Measurements from ENCODE around the gene GRIN1. TPM values are rescaled to one million over a fixed set of nuclear protein-coding genes. Genes with fewer than 3 reads are reported as not detected.
A peak's percentile ranks its signal among the peaks of the same experiment; 100 is the strongest.

GRIN1 gene
- total and polyA plus RNA-seq, 2 of the 13 experiments (the other 11 are each of a cell fraction or from before 2014, with no cell fraction given), result 0.13 TPM; not detected in 1

DNA sequence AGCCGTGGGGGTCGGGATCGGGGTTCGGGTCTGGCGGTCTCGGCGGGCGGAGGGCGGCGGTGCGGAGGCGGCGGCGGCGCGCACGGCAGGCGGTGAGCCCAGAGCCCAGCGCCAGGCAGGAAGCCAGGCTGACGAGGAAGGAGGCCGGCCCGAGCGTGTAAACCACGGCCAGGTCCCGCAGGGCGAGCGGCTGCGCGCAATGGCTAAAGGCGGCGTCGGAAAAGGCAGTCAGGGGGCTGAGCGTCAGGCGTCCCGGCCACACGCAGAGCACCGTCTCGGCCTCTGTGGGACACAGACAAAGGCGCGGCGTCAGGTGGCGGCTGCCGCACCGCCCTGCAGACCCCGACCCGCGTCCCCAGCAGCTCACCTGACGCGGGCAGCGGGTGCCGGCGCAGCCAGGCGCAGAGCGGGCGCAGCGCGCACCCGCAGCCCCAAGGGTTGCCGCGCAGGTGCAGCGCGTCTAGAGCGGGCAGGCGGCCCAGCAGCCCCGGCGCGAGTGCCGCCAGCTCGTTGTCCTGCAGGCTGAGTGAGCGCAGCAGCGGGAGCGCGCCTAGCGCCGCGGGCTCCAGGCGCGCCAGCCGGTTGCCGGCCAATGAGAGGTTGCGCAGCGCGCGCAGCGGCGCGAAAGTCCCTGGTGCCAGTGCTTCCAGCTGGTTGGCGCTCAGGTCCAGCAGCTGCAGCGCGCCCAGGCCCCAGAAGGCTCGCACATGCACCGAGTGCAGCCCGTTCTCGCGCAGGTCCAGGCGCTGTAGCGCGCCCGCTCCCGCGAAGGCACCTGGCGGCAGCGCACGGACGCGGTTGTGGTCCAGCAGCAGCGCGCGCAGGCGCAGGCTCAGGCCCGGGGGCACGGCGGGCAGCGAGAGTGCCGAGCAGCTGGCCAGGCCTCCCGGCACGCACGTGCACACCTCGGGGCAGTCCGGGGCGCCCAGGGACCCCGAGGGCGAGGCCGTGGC is 30.2 kb downstream of the GRIN1 start (continued):
- TF ChIP-seq, protein P1, sequence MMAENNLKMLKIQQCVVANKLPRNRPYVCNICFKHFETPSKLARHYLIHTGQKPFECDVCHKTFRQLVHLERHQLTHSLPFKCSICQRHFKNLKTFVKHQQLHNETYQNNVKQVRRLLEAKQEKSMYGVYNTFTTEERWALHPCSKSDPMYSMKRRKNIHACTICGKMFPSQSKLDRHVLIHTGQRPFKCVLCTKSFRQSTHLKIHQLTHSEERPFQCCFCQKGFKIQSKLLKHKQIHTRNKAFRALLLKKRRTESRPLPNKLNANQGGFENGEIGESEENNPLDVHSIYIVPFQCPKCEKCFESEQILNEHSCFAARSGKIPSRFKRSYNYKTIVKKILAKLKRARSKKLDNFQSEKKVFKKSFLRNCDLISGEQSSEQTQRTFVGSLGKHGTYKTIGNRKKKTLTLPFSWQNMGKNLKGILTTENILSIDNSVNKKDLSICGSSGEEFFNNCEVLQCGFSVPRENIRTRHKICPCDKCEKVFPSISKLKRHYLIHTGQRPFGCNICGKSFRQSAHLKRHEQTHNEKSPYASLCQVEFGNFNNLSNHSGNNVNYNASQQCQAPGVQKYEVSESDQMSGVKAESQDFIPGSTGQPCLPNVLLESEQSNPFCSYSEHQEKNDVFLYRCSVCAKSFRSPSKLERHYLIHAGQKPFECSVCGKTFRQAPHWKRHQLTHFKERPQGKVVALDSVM (CRISPR knock-in tag; IDR thresholded peaks at IDR 0.05), result no peak
- TF ChIP-seq BHLHE40 (IDR thresholded peaks at IDR 0.05; ENCODE audit: low read length), result peak; percentile 45; the same call in 1 of the 2 replicates
- TF ChIP-seq, protein P2, sequence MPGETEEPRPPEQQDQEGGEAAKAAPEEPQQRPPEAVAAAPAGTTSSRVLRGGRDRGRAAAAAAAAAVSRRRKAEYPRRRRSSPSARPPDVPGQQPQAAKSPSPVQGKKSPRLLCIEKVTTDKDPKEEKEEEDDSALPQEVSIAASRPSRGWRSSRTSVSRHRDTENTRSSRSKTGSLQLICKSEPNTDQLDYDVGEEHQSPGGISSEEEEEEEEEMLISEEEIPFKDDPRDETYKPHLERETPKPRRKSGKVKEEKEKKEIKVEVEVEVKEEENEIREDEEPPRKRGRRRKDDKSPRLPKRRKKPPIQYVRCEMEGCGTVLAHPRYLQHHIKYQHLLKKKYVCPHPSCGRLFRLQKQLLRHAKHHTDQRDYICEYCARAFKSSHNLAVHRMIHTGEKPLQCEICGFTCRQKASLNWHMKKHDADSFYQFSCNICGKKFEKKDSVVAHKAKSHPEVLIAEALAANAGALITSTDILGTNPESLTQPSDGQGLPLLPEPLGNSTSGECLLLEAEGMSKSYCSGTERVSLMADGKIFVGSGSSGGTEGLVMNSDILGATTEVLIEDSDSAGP (CRISPR knock-in tag; IDR thresholded peaks at IDR 0.05; ENCODE audit: borderline replicate concordance), result peak; percentile 33; the same call in 1 of the 2 replicates
- no peak for TF ChIP-seq ZNF670 (CRISPR knock-in tag; IDR thresholded peaks at IDR 0.05; ENCODE audit: borderline replicate concordance)
- no peak for TF ChIP-seq SMAD9 (CRISPR knock-in tag; IDR thresholded peaks at IDR 0.05)
- TF ChIP-seq, protein P3, sequence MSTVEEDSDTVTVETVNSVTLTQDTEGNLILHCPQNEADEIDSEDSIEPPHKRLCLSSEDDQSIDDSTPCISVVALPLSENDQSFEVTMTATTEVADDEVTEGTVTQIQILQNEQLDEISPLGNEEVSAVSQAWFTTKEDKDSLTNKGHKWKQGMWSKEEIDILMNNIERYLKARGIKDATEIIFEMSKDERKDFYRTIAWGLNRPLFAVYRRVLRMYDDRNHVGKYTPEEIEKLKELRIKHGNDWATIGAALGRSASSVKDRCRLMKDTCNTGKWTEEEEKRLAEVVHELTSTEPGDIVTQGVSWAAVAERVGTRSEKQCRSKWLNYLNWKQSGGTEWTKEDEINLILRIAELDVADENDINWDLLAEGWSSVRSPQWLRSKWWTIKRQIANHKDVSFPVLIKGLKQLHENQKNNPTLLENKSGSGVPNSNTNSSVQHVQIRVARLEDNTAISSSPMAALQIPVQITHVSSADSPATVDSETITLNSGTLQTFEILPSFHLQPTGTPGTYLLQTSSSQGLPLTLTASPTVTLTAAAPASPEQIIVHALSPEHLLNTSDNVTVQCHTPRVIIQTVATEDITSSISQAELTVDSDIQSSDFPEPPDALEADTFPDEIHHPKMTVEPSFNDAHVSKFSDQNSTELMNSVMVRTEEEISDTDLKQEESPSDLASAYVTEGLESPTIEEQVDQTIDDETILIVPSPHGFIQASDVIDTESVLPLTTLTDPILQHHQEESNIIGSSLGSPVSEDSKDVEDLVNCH (CRISPR knock-in tag; IDR thresholded peaks at IDR 0.05), result no peak
- TF ChIP-seq NCOA2 (CRISPR knock-in tag; IDR thresholded peaks at IDR 0.05), result no peak
- TF ChIP-seq ARNTL (CRISPR knock-in tag; IDR thresholded peaks at IDR 0.05), result no peak
- TF ChIP-seq, protein P4, sequence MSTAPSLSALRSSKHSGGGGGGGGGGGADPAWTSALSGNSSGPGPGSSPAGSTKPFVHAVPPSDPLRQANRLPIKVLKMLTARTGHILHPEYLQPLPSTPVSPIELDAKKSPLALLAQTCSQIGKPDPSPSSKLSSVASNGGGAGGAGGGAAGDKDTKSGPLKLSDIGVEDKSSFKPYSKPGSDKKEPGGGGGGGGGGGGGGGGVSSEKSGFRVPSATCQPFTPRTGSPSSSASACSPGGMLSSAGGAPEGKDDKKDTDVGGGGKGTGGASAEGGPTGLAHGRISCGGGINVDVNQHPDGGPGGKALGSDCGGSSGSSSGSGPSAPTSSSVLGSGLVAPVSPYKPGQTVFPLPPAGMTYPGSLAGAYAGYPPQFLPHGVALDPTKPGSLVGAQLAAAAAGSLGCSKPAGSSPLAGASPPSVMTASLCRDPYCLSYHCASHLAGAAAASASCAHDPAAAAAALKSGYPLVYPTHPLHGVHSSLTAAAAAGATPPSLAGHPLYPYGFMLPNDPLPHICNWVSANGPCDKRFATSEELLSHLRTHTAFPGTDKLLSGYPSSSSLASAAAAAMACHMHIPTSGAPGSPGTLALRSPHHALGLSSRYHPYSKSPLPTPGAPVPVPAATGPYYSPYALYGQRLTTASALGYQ (CRISPR knock-in tag; IDR thresholded peaks at IDR 0.05), result no peak
- TF ChIP-seq THAP11 (CRISPR knock-in tag; IDR thresholded peaks at IDR 0.05), result no peak
- no peak for TF ChIP-seq ZNF30 (CRISPR knock-in tag; IDR thresholded peaks at IDR 0.05)
- TF ChIP-seq ZC3H4 (CRISPR knock-in tag; IDR thresholded peaks at IDR 0.05; ENCODE audit: borderline replicate concordance), result no peak
- TF ChIP-seq ZFP90 (CRISPR knock-in tag; IDR thresholded peaks at IDR 0.05; ENCODE audit: borderline replicate concordance), result no peak
- TF ChIP-seq NFIB (CRISPR knock-in tag; IDR thresholded peaks at IDR 0.05; ENCODE audit: borderline replicate concordance), result no peak
- TF ChIP-seq HDAC6 (IDR thresholded peaks at IDR 0.05; ENCODE audit: low read depth, low read length), result 0 out of 2 replicates have a peak, but pooled peaks have one; percentile 75
- TF ChIP-seq FLYWCH1 (CRISPR knock-in tag; IDR thresholded peaks at IDR 0.05), result no peak
- 0 out of 2 replicates have a peak, but pooled peaks have one; percentile 14 for TF ChIP-seq MEIS2 (CRISPR knock-in tag; IDR thresholded peaks at IDR 0.05)
- peak; percentile 23; the same call in 1 of the 2 replicates for TF ChIP-seq KDM5B (CRISPR knock-in tag; IDR thresholded peaks at IDR 0.05; ENCODE audit: borderline replicate concordance)
- TF ChIP-seq AGO1 (IDR thresholded peaks at IDR 0.05; ENCODE audit: low read depth, low read length, poor library complexity, severe bottlenecking), result no peak

Data from HepG2 (cell line).